Epithelial cell of proximal tubule (primary cell): ENCODE results near the gene RRAS2. TPM values are rescaled to one million over a fixed set of nuclear protein-coding genes. Genes with fewer than 3 reads are reported as not detected.

Source experiments
- DNase-seq: peaks from one replicate; pipeline ENCODE4 v3.0.0-alpha.2; 2011; ENCODE audit warnings: low read depth
- H3K4me3 ChIP-seq: 2 replicates; pipeline ENCODE4 v1.5.1; 2011; ENCODE audit warnings: low read depth, mild to moderate bottlenecking, low read length
- CTCF ChIP-seq: conservative IDR thresholded peaks from 2 replicates; pipeline ENCODE4 v1.5.1; 2012; ENCODE audit warnings: low read depth, mild to moderate bottlenecking, low read length
- total RNA-seq: library from RNA; depleted of rRNA; stranded (reverse); fragments of >200 nt; gene quantifications from 2 replicates; pipeline ENCODE4 v1.2.3, GENCODE V29; 2015

Gene RRAS2
- total RNA-seq, 1 donor from 2014 or later = 86.7 TPM

GRCh38 chr11:14244926-14245325, 114.1 kb downstream of the RRAS2 start:
- DNase-seq = no peak
- no peak for TF ChIP-seq CTCF
- no peak overlapping the region for H3K4me3 ChIP-seq

GRCh38 chr11:14242733-14243132, 116.2 kb downstream of the RRAS2 start:
- H3K4me3 ChIP-seq = no peak overlapping the region
- DNase-seq = no peak
- no peak for TF ChIP-seq CTCF

GRCh38 chr11:14242187-14242586, 116.8 kb downstream of the RRAS2 start:
- DNase-seq = no peak
- TF ChIP-seq CTCF = no peak
- H3K4me3 ChIP-seq = no peak overlapping the region

GRCh38 chr11:14240951-14241350, 118.0 kb downstream of the RRAS2 start:
- H3K4me3 ChIP-seq = no peak overlapping the region
- no peak for TF ChIP-seq CTCF
- DNase-seq = no peak

GRCh38 chr11:14240221-14240620, 118.8 kb downstream of the RRAS2 start:
- DNase-seq = no peak
- no peak overlapping the region for H3K4me3 ChIP-seq
- no peak for TF ChIP-seq CTCF

GRCh38 chr11:14237444-14237961, 121.5 kb downstream of the RRAS2 start:
- H3K4me3 ChIP-seq = no peak overlapping the region

More at GRCh38 chr11:14237444-14237961, 121.5 kb downstream of the RRAS2 start:
- DNase-seq = no peak
- TF ChIP-seq CTCF = no peak
